ENCODE measurements around the gene ADARB2. TPM values are rescaled to one million over a fixed set of nuclear protein-coding genes. Genes with fewer than 3 reads are reported as not detected.

Gene ADARB2
- total RNA-seq, 3 donors from 2014 or later (not counting 1 experiment from before 2014, with no cell fraction given), result 0.27 to 0.78 (median 0.40) TPM

DNA sequence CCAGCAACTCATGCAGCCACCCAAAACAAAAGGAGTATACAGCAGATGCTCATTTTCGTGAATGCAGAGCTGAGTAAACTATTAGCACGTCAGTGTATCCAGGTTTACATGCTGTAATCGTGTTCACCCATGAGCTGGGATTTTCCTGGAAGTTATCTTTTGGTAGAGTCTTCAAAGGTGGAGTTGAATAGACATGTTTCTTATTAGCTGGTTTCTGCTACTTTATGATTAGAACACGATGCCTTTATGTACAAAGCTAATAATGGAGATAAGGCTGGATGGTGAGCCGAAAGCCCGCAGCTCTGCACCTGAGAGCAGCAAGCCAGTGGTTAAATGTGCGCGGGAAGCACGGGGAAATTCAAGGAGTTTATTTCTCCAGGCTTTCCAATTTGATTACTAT lies 123.8 kb downstream of the ADARB2 start:
- no peak overlapping the region for H3K27ac Mint-ChIP-seq
- no peaks in the 10 kb centered on the region for H3K9me3 Mint-ChIP-seq
- H3K27me3 Mint-ChIP-seq (ENCODE audit: low read depth in 2 of 2), result peaks cover 20 to 32% of the 10 kb centered on the region in 2 donors
- no peaks in the 10 kb centered on the region for H3K4me1 ChIP-seq (ENCODE audit: control insufficient read depth, insufficient read depth, low read length)
- no peak overlapping the region for H3K4me3 Mint-ChIP-seq
- no peak for ATAC-seq
- no peak for DNase-seq
- H3K4me1 Mint-ChIP-seq, result no peaks in the 10 kb centered on the region
- whole genome bisulfite sequencing (ENCODE audit: insufficient coverage), result 90% methylated on average over 6 of the region's 9 CpGs
- no peak overlapping the region for H3K27ac ChIP-seq (ENCODE audit: low read length)
- no peaks in the 10 kb centered on the region for H3K9me3 ChIP-seq (ENCODE audit: control insufficient read depth, insufficient read depth, low read length)
- no peaks in the 10 kb centered on the region for H3K36me3 ChIP-seq (ENCODE audit: control insufficient read depth, insufficient read depth, low read length)
- peaks cover under 1% of the 10 kb centered on the region for H3K36me3 Mint-ChIP-seq
- intact Hi-C loops (cut with micrococcal nuclease), result no loop called here
- H3K4me3 ChIP-seq (ENCODE audit: low read length), result no peak overlapping the region
- TF ChIP-seq, protein P1, sequence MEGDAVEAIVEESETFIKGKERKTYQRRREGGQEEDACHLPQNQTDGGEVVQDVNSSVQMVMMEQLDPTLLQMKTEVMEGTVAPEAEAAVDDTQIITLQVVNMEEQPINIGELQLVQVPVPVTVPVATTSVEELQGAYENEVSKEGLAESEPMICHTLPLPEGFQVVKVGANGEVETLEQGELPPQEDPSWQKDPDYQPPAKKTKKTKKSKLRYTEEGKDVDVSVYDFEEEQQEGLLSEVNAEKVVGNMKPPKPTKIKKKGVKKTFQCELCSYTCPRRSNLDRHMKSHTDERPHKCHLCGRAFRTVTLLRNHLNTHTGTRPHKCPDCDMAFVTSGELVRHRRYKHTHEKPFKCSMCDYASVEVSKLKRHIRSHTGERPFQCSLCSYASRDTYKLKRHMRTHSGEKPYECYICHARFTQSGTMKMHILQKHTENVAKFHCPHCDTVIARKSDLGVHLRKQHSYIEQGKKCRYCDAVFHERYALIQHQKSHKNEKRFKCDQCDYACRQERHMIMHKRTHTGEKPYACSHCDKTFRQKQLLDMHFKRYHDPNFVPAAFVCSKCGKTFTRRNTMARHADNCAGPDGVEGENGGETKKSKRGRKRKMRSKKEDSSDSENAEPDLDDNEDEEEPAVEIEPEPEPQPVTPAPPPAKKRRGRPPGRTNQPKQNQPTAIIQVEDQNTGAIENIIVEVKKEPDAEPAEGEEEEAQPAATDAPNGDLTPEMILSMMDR (IDR thresholded peaks at IDR 0.05), result no peak
- no peaks in the 10 kb centered on the region for H3K27me3 ChIP-seq (ENCODE audit: control insufficient read depth, insufficient read depth, low read length)

DNA sequence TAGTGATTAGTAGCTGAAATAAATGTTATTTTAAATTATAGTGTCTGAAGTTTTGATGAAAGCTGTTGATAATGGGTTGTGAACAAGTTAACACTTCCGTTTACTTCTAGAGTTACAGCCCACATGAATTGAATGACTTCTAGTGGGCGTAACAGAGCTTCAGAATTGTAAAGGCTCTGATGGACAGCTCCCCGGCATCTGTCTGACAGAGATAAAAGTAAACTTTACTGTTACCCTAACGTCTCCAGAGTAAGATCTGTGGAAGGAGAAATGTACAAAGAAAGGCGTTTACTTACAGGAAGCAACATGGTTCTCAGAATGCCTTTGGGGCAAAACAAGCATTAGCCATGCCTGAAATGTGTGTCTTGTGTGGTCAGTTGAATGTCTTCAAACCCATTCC lies 124.4 kb downstream of the ADARB2 start:
- no peak overlapping the region for H3K4me3 Mint-ChIP-seq
- intact Hi-C loops (cut with micrococcal nuclease), result no loop called here
- no peak overlapping the region for H3K27ac Mint-ChIP-seq
- peaks cover 26 to 37% of the 10 kb centered on the region in 2 donors for H3K27me3 Mint-ChIP-seq (ENCODE audit: low read depth in 2 of 2)
- WGBS (ENCODE audit: insufficient coverage), result 20% methylated on average over 3 of the region's 5 CpGs
- no peaks in the 10 kb centered on the region for H3K4me1 ChIP-seq (ENCODE audit: control insufficient read depth, insufficient read depth, low read length)
- no peaks in the 10 kb centered on the region for H3K36me3 Mint-ChIP-seq
- H3K4me3 ChIP-seq (ENCODE audit: low read length), result no peak overlapping the region
- no peaks in the 10 kb centered on the region for H3K27me3 ChIP-seq (ENCODE audit: control insufficient read depth, insufficient read depth, low read length)
- no peaks in the 10 kb centered on the region for H3K9me3 ChIP-seq (ENCODE audit: control insufficient read depth, insufficient read depth, low read length)
- H3K9me3 Mint-ChIP-seq, result no peaks in the 10 kb centered on the region
- no peak for DNase-seq
- H3K27ac ChIP-seq (ENCODE audit: low read length), result no peak overlapping the region
- TF ChIP-seq, protein P1 (IDR thresholded peaks at IDR 0.05), result no peak
- no peaks in the 10 kb centered on the region for H3K36me3 ChIP-seq (ENCODE audit: control insufficient read depth, insufficient read depth, low read length)
- no peak for ATAC-seq
- no peaks in the 10 kb centered on the region for H3K4me1 Mint-ChIP-seq

DNA sequence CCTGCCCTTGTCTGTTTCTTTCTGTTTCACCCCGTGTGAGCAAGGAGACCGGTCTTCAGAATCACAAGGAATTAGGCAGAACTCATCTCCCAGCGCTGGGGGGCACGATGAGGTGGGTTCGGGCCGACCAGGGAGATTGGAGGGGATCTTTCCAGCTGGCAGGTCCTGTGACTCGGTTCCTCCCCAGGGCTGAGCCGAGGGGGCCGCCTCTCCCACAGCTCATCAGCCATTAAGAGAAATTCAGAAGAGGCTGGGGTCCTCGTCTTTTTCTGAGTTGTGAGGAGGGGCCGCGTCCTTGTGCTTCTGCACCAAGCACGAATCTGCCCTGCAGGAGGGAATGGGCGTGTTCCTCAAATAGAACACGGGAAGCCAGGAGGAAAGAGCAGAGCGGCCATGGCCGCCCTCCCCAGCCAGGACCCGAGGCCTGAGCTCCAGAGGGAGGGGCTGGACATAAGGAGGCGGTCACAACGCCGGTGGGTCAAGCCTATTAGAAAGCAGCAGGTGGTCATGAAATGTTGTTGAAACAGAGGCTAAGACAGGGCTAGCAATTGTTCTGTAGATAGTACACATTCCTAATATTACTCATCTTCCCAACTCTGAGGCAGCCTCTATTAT lies 125.3 kb downstream of the ADARB2 start:
- Histone ChIP-seq H3K27me3 (ENCODE audit: control insufficient read depth, insufficient read depth, low read length) (no peaks in the 10 kb centered on the region), H3K9me3 (ENCODE audit: control insufficient read depth, insufficient read depth, low read length) (no peaks in the 10 kb centered on the region), H3K4me3 (ENCODE audit: low read length) (no peak overlapping the region), H3K36me3 (ENCODE audit: control insufficient read depth, insufficient read depth, low read length) (no peaks in the 10 kb centered on the region), H3K27ac (ENCODE audit: low read length) (no peak overlapping the region), H3K4me1 (ENCODE audit: control insufficient read depth, insufficient read depth, low read length) (no peaks in the 10 kb centered on the region)
- intact Hi-C loops (cut with micrococcal nuclease), result no loop called here
- no peak overlapping the region for H3K27ac Mint-ChIP-seq
- no peaks in the 10 kb centered on the region for H3K36me3 Mint-ChIP-seq
- no peak for ATAC-seq
- peaks cover 30 to 44% of the 10 kb centered on the region in 2 donors for H3K27me3 Mint-ChIP-seq (ENCODE audit: low read depth in 2 of 2)
- no peaks in the 10 kb centered on the region for H3K9me3 Mint-ChIP-seq
- H3K4me1 Mint-ChIP-seq, result no peaks in the 10 kb centered on the region
- H3K4me3 Mint-ChIP-seq, result no peak overlapping the region
- 65% methylated on average over 21 of the region's 21 CpGs for WGBS (ENCODE audit: insufficient coverage)
- TF ChIP-seq, protein P1 (IDR thresholded peaks at IDR 0.05), result no peak
- no peak for DNase-seq
